ENCODE measurements around the gene MYO16.

The MYO16 gene

GRCh38 chr13:108629181-108629752 is at the start of gene MYO16:
TSS of gene MYO16 (plus strand) at chr13:108629611. CDS start at chr13:108629845, 234 bp downstream.
- DNase-seq (ENCODE audit: low read depth): no peak

- DNase-seq (ENCODE audit: low read depth): no peak
These were observed 42.6 kb upstream of the MYO16 start for GRCh38 chr13:108586826-108587225.

- no peak for DNase-seq (ENCODE audit: low read depth)
These were observed 40.9 kb upstream of the MYO16 start for GRCh38 chr13:108588516-108588915.

GRCh38 chr13:108594153-108594552 is 35.3 kb upstream of the MYO16 start:
- DNase-seq (ENCODE audit: low read depth): no peak

- no peak for DNase-seq (ENCODE audit: low read depth)
These were observed 33.8 kb upstream of the MYO16 start for GRCh38 chr13:108595436-108596274.

- DNase-seq (ENCODE audit: low read depth): no peak
These were observed 31.5 kb upstream of the MYO16 start for GRCh38 chr13:108597943-108598342.

- no peak for DNase-seq (ENCODE audit: low read depth)
These were observed 23.0 kb upstream of the MYO16 start for GRCh38 chr13:108606424-108606823.

GRCh38 chr13:108609353-108609752 is 20.1 kb upstream of the MYO16 start:
- no peak for DNase-seq (ENCODE audit: low read depth)

GRCh38 chr13:108610507-108610906 is 18.9 kb upstream of the MYO16 start:
- DNase-seq (ENCODE audit: low read depth): no peak

GRCh38 chr13:108615241-108615640 is 14.2 kb upstream of the MYO16 start:
- DNase-seq (ENCODE audit: low read depth): no peak

GRCh38 chr13:108618233-108618632 is 11.2 kb upstream of the MYO16 start:
- DNase-seq (ENCODE audit: low read depth): no peak

GRCh38 chr13:108621462-108621861 is 7.9 kb upstream of the MYO16 start:
- no peak for DNase-seq (ENCODE audit: low read depth)

- DNase-seq (ENCODE audit: low read depth): no peak
These were observed 5.3 kb upstream of the MYO16 start for GRCh38 chr13:108624108-108624507.

GRCh38 chr13:108624979-108625378 is 4.4 kb upstream of the MYO16 start:
- no peak for DNase-seq (ENCODE audit: low read depth)

- no peak for DNase-seq (ENCODE audit: low read depth)
These were observed 577 bp downstream of the MYO16 start for GRCh38 chr13:108629988-108630387.

GRCh38 chr13:108632649-108633167 is 3.3 kb downstream of the MYO16 start:
- no peak for DNase-seq (ENCODE audit: low read depth)

GRCh38 chr13:108638901-108639300 is 9.5 kb downstream of the MYO16 start:
- DNase-seq (ENCODE audit: low read depth): no peak

GRCh38 chr13:108643646-108644353 is 14.4 kb downstream of the MYO16 start:
- no peak for DNase-seq (ENCODE audit: low read depth)

GRCh38 chr13:108645376-108645775 is 16.0 kb downstream of the MYO16 start:
- no peak for DNase-seq (ENCODE audit: low read depth)

- no peak for DNase-seq (ENCODE audit: low read depth)
These were observed 20.9 kb downstream of the MYO16 start for GRCh38 chr13:108650271-108650670.

- DNase-seq (ENCODE audit: low read depth): no peak
These were observed 27.3 kb downstream of the MYO16 start for GRCh38 chr13:108656742-108657141.

- no peak for DNase-seq (ENCODE audit: low read depth)
These were observed 28.1 kb downstream of the MYO16 start for GRCh38 chr13:108657519-108657918.

GRCh38 chr13:108662528-108662927 is 33.1 kb downstream of the MYO16 start:
- no peak for DNase-seq (ENCODE audit: low read depth)

Measured in HS-5 (cell line).